Uterus (tissue), 4 donors: Measurements from ENCODE around the gene TMEM150C. TPM values are rescaled to one million over a fixed set of nuclear protein-coding genes. Genes with fewer than 3 reads are reported as not detected.
"Not testable (repeated sequence)": the region's sequence is repeated elsewhere in the genome, so short reads cannot be mapped to it uniquely, and the experiment has no call there.

Experiments
- DNase-seq, 2 donors: peaks; one replicate each; pipeline ENCODE4 v3.0.0-alpha.2; 2019 to 2020
- H3K27ac ChIP-seq, 2 donors: fragments of 200-600 bp; sonication (generic); 1 replicate in 1 of 2; 2 replicates in 1 of 2; pipeline ENCODE4 v1.5.1; 2016 to 2018
- H3K27me3 ChIP-seq, 2 donors: fragments of 200-600 bp; sonication (generic); one replicate each; pipeline ENCODE4 v1.5.1; 2018 to 2019; ENCODE audit warnings: control low read depth in 1 of 2
- H3K36me3 ChIP-seq, 2 donors: fragments of 200-600 bp; sonication (generic); one replicate each; pipeline ENCODE4 v1.5.1; 2019; ENCODE audit warnings: control low read depth in 1 of 2
- H3K4me1 ChIP-seq, 2 donors: fragments of 200-600 bp; sonication (generic); one replicate each; pipeline ENCODE4 v1.5.1; 2018 to 2019; ENCODE audit warnings: control low read depth in 1 of 2
- H3K4me3 ChIP-seq, 2 donors: fragments of 200-600 bp; sonication (generic); 1 replicate in 1 of 2; 2 replicates in 1 of 2; pipeline ENCODE4 v1.5.1; 2018 to 2019; ENCODE audit warnings: mild to moderate bottlenecking in 1 of 2
- H3K9me3 ChIP-seq, 2 donors: fragments of 200-600 bp; sonication (generic); one replicate each; pipeline ENCODE4 v1.5.1; 2019; ENCODE audit warnings: control low read depth in 1 of 2
- POLR2A ChIP-seq, 2 donors: fragments of 450-650 bp; IDR thresholded peaks; one replicate each; pipeline ENCODE4 v1.6.1; 2016; ENCODE audit warnings: antibody characterized with exemption in 2 of 2, mild to moderate bottlenecking in 1 of 2, moderate library complexity in 1 of 2
- intact Hi-C: fragments of 100-400 bp; cut with DNase I; formaldehyde crosslinking; loops from one replicate; pipeline ENCODE4 v1.15.1; 2023; ENCODE audit warnings: low total_unique reads
- total RNA-seq, 4 donors: library from RNA; depleted of rRNA in 3 of 4; stranded (reverse); fragments of >200 nt in 3 of 4; gene quantifications; one replicate each; pipeline versions ENCODE4 v1.1.0 to v1.2.4, GENCODE V29; 2014 to 2023
- TF ChIP-seq, protein P1 (sequence below), 4 experiments: fragments of 200-600 bp in 2 of 4; fragments of 450-650 bp in 2 of 4; sonication (generic) in 2 of 4; IDR thresholded peaks; one replicate each; pipeline ENCODE4 v1.5.1; 2016 to 2019; ENCODE audit warnings: antibody characterized with exemption in 4 of 4, mild to moderate bottlenecking in 2 of 4, moderate library complexity in 1 of 4
- donor health status: DM: yes; HTN: yes; CAD: no.

TMEM150C gene
- total RNA-seq, 4 donors from 2014 or later, result 3.1 to 22.5 (median 11.6) TPM

DNA sequence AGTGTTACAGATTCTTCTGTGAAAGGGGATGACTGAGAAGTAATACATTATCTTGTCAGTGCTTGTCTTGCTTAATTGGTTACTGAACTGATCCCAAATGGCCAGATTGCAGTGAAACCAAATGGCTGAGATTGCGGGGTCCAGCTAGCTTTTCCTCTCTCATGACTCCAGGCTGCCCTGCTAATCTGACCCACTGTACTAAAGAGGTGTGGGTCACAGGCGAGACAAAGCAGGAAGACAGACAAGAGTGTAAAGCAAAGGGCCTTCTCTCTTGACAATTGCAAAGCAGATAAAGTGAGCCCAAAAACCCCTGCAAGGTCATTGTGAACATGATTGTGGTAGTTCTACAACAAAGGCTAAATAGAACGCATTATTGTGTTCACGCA lies 2.1 kb downstream of the TMEM150C start:
- H3K27me3 ChIP-seq, result no peaks in the 10 kb centered on the region
- H3K4me3 ChIP-seq, result no peak overlapping the region
- intact Hi-C loops, result no loop called here
- no peaks in the 10 kb centered on the region for H3K4me1 ChIP-seq
- H3K27ac ChIP-seq, result no peak overlapping the region
- DNase-seq, result no peak
- TF ChIP-seq POLR2A (IDR thresholded peaks at IDR 0.05), result no peak
- TF ChIP-seq, protein P1, sequence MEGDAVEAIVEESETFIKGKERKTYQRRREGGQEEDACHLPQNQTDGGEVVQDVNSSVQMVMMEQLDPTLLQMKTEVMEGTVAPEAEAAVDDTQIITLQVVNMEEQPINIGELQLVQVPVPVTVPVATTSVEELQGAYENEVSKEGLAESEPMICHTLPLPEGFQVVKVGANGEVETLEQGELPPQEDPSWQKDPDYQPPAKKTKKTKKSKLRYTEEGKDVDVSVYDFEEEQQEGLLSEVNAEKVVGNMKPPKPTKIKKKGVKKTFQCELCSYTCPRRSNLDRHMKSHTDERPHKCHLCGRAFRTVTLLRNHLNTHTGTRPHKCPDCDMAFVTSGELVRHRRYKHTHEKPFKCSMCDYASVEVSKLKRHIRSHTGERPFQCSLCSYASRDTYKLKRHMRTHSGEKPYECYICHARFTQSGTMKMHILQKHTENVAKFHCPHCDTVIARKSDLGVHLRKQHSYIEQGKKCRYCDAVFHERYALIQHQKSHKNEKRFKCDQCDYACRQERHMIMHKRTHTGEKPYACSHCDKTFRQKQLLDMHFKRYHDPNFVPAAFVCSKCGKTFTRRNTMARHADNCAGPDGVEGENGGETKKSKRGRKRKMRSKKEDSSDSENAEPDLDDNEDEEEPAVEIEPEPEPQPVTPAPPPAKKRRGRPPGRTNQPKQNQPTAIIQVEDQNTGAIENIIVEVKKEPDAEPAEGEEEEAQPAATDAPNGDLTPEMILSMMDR (IDR thresholded peaks at IDR 0.05), result no peak
- H3K36me3 ChIP-seq, result no peaks in the 10 kb centered on the region
- no peaks in the 10 kb centered on the region for H3K9me3 ChIP-seq

DNA sequence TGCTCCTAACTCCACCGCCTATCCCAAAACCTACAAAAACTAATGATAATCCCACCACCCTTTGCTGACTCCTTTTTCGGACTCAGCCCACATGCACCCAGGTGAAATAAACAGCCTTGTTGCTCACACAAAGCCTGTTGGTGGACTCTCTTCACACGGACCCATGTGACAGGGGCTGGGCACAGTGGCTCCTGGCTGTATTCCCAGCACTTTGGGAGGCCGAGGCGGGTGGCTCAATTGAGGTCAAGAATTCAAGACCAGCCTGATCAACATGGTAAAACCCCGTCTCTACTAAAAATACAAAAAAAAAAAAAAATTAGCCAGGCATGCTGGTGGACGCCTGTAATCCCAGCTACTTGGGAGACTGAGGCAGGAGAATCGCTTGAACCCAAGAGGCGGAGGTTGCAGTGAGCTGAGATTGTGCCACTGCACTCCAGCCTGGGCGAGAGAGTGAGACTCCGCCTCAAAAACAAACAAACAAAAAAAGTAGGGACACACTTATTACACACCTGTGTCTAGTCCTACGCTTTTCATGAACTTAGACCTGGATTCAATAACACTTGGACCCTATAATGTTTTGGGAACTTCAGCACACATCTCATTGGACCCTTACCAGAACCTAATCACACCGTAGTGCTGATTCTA lies 2.6 kb downstream of the TMEM150C start:
- intact Hi-C loops, H3K36me3 ChIP-seq, H3K4me1 ChIP-seq, DNase-seq, H3K27ac ChIP-seq, H3K27me3 ChIP-seq, H3K4me3 ChIP-seq, H3K9me3 ChIP-seq: not testable (repeated sequence)

DNA sequence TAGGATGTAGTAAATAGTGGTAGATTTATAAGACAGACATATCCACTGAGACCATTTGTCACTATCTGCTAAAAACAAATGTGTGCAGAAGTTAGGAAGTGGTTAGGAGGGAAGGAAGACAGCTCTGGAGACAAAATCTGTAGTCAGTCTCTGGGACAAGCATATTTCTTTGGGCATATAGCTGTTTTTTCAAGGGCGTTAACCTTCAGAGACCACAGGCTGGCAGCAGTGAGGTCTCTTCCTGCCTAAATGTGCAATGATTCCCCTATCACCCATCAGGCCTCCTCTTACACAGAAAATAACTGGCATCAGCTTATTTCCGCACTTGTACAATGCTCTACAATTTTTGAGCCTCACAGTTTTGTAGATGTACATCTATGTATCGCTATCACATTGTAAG lies 6.5 kb downstream of the TMEM150C start:
- DNase-seq, result no peak
- no peak overlapping the region for H3K4me3 ChIP-seq
- TF ChIP-seq, protein P1 (IDR thresholded peaks at IDR 0.05), result no peak
- no peak for TF ChIP-seq POLR2A (IDR thresholded peaks at IDR 0.05)
- no peak overlapping the region for H3K27ac ChIP-seq
- no peaks in the 10 kb centered on the region for H3K27me3 ChIP-seq
- no peaks in the 10 kb centered on the region for H3K36me3 ChIP-seq
- intact Hi-C loops, result no loop called here
- H3K4me1 ChIP-seq, result no peaks in the 10 kb centered on the region
- H3K9me3 ChIP-seq, result no peaks in the 10 kb centered on the region

DNA sequence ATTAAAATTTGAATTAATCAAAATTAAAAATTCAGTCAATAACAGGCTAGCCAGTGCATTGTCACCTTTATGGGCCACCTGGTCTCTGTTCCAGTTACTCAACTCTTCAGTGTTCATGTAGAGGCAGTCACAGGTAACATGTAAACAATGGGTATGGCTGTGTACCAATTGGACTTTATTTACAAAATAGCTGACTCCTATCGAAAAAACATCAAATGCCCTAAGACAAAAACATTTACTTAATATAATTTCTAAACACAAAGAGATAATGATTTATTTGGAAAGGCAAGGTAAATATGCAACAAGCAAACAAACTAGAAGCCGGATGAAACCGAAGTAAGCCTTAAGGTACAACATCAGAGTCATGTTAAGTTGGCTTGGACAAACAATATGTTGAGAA lies 8.8 kb downstream of the TMEM150C start:
- Histone ChIP-seq H3K4me3 (no peak overlapping the region), H3K27ac (no peak overlapping the region), H3K4me1 (no peaks in the 10 kb centered on the region), H3K27me3 (no peaks in the 10 kb centered on the region), H3K36me3 (no peaks in the 10 kb centered on the region), H3K9me3 (no peaks in the 10 kb centered on the region)
- intact Hi-C loops, result no loop called here
- no peak for TF ChIP-seq POLR2A (IDR thresholded peaks at IDR 0.05)
- TF ChIP-seq, protein P1 (IDR thresholded peaks at IDR 0.05), result no peak
- no peak for DNase-seq

DNA sequence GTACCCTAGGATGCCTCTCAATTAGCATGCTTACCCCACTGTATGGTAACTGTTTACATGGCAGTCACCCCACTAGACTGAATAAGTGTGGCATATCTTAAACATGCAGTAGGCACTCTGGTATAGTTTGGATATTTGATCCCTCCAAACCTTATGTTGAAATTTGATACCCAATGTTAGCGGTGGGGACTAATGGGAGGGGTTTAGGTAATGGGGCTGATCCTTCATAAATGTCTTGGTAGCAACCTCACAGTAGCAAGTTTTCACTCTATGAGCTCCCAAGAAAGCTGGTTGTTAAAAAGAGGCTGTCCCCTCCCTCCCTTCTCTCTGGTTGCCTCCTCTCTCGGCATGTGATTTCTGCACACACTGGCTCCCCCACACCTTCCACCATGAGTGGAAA lies 10.1 kb downstream of the TMEM150C start:
- H3K4me1 ChIP-seq, result no peaks in the 10 kb centered on the region
- no peak for TF ChIP-seq POLR2A (IDR thresholded peaks at IDR 0.05)
- TF ChIP-seq, protein P1 (IDR thresholded peaks at IDR 0.05), result no peak
- H3K27ac ChIP-seq, result no peak overlapping the region
- H3K27me3 ChIP-seq, result no peaks in the 10 kb centered on the region
- H3K4me3 ChIP-seq, result no peak overlapping the region
- DNase-seq, result no peak
- H3K36me3 ChIP-seq, result no peaks in the 10 kb centered on the region
- intact Hi-C loops, result no loop called here
- H3K9me3 ChIP-seq, result no peaks in the 10 kb centered on the region

DNA sequence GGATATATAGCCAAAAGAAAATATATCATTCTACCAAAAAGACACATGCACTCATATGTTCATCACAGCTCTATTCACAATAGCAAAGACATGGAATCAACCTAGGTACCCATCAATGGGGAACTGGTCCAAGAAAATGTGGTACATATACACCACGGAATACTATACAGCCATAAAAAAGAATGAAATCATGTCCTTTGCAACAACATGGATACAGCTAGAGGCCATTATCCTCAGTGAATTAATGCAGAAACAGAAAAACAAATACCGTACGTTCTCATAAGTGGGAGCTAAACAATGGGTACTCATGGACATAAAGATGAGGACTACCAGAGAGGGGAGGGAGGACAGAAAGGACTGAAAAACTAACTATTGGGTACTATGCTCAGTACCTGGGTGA lies 13.9 kb downstream of the TMEM150C start:
- intact Hi-C loops, H3K27ac ChIP-seq, H3K9me3 ChIP-seq, H3K4me3 ChIP-seq, H3K36me3 ChIP-seq, DNase-seq, H3K4me1 ChIP-seq, H3K27me3 ChIP-seq: not testable (repeated sequence)
